T-helper 2 cell (primary cell): ENCODE results near the gene DDX3X.
"Not testable (repeated sequence)": the region's sequence is repeated elsewhere in the genome, so short reads cannot be mapped to it uniquely, and the experiment has no call there.

Source experiments
- DNase-seq, 5 experiments: peaks; one replicate each; pipeline versions ENCODE4 v3.0.0 to v3.0.0-alpha.2; 2012 to 2022
- total RNA-seq, 2 donors: gene quantifications; one replicate each; lab custom pipeline; 2026; lab: John Stamatoyannopoulos, UW

Gene DDX3X
- total RNA-seq, result 2,553 to 4,638 reads per million in 2 donors

DNA sequence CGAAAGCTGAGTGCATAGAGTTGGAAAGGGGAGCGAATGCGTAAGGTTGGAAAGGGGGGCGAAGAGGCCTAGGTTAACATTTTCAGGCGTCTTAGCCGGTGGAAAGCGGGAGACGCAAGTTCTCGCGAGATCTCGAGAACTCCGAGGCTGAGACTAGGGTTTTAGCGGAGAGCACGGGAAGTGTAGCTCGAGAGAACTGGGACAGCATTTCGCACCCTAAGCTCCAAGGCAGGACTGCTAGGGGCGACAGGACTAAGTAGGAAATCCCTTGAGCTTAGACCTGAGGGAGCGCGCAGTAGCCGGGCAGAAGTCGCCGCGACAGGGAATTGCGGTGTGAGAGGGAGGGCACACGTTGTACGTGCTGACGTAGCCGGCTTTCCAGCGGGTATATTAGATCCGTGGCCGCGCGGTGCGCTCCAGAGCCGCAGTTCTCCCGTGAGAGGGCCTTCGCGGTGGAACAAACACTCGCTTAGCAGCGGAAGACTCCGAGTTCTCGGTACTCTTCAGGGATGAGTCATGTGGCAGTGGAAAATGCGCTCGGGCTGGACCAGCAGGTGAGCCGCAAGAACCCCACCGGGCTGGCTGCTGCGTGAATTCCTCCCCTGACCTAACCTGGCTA, at the start of gene DDX3X:
DDX3X (plus strand) TSS at position 419 of the 619 bp plus-strand sequence; CDS start at position 510, 91 bp downstream.
- DNase-seq, result peak; percentile 56 to 90 (median 75)

DNA sequence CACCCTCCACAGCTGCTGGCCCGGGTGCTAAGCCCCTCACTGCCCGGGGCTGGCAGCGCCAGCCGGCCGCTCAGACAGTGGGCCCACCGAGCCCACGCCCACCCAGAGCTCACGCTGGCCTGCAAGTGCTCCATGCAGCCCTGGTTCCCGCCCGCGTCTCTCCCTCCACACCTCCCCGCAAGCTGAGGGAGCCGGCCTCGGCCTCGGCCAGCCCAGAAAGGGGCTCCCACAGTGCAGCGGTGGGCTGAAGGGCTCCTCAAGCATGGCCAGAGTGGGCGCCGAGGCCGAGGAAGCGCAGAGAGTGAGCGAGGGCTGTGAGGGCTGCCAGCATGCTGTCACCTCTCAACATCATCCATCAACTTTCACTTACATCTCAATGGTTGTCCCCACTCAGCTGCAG, 48.0 kb upstream of the DDX3X start:
- not testable (repeated sequence) for DNase-seq

DNA sequence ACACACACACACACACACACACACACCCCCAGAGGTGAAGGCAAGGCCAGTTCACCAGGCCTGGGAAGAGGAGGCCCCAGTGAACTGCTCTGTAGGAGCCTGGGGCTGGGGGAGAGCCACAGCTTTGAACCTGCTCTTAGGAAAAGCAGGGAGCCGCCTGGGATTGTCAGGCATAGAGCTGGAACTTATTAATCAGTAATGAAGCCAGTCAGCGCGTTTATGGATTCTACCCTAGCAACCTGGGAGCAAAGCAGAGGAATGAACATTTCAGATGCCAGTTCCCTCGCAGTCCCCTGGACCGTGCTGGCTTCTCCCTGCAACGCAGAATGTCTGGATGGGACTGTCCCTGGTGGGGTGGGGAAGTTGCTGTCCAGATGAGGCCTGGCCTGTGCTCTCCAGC, 45.3 kb upstream of the DDX3X start:
- no peak for DNase-seq

- DNase-seq, result no peak
Measured at GRCh38 chrX:41289095-41289494, 44.9 kb upstream of the DDX3X start.

DNA sequence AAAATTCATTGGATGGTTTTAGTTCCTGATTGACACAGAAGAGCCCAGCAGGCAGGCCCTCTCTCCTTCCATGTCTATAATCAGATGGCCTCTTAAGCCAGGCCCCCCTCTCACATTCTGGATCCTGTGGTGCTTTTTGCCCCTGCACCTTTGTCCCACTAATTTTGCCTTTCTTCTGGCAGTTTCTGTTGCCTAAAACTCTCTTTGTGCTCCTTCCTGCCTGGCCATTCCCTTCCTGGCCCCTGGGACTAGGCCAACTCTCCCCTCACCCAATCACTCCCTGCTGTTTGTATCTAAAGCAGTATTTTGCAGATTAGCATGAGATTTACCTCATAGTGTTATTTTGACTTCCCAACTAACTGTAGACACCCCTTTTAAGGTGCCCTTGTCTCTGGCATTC, 42.7 kb upstream of the DDX3X start:
- no peak for DNase-seq

GRCh38 chrX:41293269-41293668, 40.7 kb upstream of the DDX3X start:
- peak in 1 of 5 experiments; percentile 38 for DNase-seq

GRCh38 chrX:41300758-41301437, 33.1 kb upstream of the DDX3X start:
- no peak for DNase-seq

DNA sequence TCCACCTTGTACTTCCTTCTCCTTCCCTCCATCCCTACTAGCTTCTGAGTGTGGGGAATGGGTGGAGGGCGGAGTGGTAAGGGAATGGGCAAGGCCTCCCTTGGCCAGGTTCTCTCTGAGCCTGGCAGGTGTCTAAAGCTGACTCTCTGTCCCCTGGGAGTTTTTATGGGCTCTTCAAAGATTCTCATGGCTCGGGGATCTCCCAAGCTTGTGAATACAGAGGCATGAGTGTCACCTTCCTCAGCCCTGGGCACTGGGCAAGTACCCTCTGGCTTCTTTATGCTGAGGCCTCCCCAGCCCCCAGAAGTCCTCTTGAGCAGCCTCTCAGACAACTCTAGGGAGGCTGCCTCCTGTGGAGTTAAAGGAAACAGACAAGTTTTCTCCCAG, 32.5 kb upstream of the DDX3X start:
- no peak for DNase-seq

DNA sequence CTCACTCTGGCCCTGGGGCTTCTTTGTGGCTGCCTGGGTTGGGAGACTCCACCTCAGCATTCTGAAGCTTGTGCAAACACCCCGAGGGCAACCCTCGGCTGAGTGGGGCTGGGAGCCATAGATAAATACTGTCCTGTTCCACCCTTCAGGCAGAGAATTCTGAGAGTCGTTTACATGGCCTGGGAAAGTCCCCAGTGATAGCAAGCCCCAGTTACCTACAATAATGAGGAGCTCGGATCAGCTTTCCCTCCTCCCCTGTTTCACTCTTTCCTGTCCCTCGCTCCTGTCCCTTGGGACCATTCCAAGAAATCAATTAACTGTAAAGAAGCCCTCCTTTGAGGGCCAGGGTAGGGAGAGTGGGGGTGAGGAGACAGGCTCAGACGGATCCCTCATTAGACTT, 31.6 kb upstream of the DDX3X start:
- no peak for DNase-seq

GRCh38 chrX:41303013-41303412, 30.9 kb upstream of the DDX3X start:
- DNase-seq, result no peak

DNA sequence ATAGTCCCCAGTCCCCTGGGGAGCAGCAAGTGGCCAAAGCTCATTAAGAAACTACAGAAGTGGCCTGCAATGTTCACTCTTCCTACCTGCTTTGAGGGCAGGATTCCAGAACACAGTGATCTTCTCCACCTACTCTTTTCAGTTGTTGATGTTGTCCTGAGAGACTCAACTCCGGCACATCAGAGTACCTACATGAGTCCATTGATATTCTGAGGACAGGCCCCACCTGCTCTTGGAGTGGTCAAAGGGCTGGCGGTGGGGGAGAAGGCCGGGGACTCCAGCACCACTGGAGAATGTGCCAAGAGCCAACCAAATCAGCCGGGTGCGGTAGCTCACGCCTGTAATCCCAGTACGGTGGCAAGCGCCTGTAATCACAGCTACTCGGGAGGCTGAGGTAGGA, 29.8 kb upstream of the DDX3X start:
- DNase-seq, result no peak

DNA sequence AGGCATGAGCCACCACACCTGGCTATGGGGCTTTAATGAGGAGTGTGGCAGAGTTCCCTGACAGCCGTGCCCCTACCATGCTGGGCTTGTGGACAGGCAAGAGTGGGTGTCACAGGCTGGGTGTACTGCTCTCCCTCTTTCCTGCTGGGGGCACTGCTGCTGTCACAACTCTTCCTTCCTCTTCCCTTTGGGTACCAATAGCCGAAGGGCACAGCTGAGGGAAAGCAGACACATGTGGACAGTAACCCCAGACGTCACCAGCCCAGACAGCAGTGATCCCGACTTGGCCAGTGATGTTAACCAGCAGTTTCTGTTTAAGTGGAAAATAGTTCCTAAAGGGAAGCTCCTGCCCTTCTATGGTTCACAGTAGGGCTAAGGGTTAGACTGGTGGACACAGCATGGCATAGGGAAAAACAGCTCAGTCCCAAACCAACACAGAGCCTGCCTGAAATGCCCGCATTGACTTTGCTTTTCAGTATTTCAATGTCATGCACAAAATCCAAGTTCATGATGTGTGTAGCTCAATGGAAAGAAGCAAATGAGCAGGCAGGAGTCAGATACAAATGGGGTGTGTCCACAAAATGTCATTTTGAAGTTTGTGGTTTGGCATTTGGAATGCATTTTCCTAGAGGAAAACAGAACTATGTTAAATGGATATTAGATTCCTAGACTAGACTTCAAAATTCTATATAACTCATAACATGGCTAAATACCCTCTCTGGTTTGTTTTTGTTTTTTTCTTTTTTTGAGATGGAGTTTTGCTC, 24.9 kb upstream of the DDX3X start:
- no peak for DNase-seq

DNA sequence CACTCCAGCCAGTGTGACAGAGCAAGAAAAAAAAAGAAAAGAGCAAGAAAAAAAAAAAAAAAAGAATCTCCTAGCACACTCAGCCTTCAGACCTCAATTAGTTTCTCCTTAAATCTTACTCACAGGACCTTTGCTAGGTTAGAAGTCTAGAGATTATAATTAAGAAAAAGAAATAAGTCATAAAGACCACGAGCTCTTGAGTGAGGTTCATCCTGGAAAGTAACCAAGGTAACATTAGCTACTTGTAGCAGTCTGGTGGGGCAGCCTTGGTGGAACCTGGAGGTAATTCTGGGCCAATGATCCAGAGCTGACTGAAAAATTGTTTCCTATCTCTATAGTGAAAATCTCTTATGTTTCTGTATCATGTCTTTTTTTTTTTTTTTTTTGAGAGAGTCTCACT, 21.2 kb upstream of the DDX3X start:
- no peak for DNase-seq

DNA sequence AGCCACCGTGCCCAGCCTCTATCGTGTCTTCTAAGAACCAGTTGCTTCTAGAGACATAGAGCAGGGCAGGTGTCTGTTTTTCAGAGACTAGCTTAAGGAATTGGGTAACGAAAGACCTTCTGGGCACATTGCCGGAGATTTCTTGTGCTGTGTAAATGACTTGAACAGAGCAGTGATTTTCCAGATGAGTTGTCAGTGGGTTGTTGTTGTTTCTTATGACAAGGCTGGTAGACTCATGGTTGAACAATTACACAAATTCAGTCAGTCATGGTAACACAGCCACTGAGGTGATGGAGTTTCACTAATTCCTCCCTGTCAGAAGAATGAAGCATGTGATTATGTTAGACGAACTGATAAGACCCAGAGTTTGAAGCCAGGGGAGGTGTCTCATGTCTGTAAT, 20.5 kb upstream of the DDX3X start:
- no peak for DNase-seq

GRCh38 chrX:41314204-41314603, 19.8 kb upstream of the DDX3X start:
- DNase-seq, result no peak

DNA sequence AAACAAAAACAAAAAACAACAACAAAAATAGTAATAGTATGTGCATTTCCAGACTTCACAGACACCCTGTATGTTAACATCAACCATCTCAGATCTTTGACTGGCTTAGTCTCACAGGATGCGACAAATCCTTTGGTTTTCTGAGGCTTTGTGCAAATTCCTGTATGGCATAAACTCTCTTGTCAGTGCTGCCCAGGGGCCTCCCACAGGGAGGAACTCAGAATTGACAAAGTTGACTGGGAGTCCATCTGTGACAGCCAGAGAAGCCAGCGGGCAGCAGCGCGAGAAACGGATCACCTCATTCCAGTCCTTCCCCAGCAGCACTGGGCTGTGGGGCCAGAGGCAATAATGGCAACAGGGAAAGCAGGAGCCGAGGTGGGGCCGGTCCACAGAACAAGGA, 19.1 kb upstream of the DDX3X start:
- DNase-seq, result no peak

DNA sequence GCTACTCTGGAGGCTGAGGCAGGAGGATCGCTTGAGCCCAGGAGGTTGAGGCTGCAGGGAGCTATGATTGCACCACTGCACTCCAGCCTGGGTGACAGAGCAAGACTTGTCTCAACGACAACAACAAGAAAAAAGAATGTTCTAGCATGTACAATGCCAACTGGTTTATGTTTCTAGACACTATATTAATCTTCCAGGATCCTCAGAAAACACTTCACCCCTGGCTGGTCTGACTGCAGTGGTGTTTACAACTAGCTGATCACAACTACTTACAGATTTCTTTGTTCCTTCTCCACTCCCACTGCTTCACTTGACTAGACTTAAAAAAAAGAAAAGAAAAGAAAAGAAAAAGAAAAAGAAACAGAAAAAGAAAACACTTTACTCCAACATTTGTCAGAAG, 17.7 kb upstream of the DDX3X start:
- DNase-seq, result not testable (repeated sequence)

DNA sequence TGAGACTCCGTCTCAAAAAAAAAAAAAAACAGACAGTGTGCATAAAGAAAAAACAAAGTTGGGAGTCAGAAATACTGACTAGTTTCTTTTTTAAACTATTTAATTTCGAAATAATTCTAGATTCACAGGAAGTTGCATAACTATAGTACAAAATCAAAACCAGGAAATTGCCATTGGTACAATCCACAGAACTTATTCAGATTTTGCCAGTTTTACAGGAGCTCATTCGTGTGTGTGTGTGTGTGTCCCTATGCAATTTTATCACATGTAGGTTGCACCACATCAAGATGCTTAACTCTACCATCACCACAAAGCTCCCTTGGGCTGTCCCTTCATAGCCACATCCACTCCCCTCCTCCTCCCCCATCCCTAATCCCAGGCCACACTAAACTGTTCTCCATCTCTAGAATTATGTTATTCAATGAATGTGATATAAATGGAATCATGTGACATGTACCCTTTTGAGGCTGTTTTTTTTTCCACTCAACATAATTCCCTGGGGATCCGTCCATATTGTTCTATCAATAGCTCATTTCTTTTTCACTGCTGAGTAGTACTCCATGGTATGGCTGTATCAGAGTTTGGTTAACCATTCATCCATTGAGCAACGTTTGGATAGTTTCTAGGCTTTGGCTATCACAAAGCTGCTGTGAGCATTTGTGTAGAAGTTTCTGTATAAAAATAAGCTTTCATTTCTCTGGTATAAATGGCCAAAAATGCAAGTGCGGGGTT, 16.3 kb upstream of the DDX3X start:
- DNase-seq, result peak in 1 of 5 experiments; percentile 7

GRCh38 chrX:41320393-41320792, 13.6 kb upstream of the DDX3X start:
- DNase-seq, result no peak

GRCh38 chrX:41322821-41323603, 10.9 kb upstream of the DDX3X start:
- DNase-seq, result no peak

- DNase-seq, result no peak
Measured at GRCh38 chrX:41326431-41326830, 7.5 kb upstream of the DDX3X start.

- no peak for DNase-seq
Measured at GRCh38 chrX:41327341-41327740, 6.6 kb upstream of the DDX3X start.
